Breast epithelium (tissue), 4 donors: ENCODE data around the gene MYOM3. TPM values are rescaled to one million over a fixed set of nuclear protein-coding genes. Genes with fewer than 3 reads are reported as not detected.

ENCODE experiments used
- DNase-seq, 2 donors: peaks; one replicate each; pipeline ENCODE4 v3.0.0-alpha.2; 2019; ENCODE audit warnings: low spot score in 2 of 2
- H3K27ac ChIP-seq, 2 donors: fragments of 200-600 bp; sonication (generic) in 1 of 2; one replicate each; pipeline ENCODE4 v1.5.1; 2016 to 2019; ENCODE audit warnings: mild to moderate bottlenecking in 1 of 2
- H3K27me3 ChIP-seq, 2 donors: fragments of 200-600 bp; sonication (generic) in 1 of 2; one replicate each; pipeline versions ENCODE4 v1.5.1 to v1.6.0; 2017 to 2019; ENCODE audit warnings: control low read depth in 1 of 2, mild to moderate bottlenecking in 1 of 2
- H3K36me3 ChIP-seq: fragments of 200-600 bp; one replicate; pipeline ENCODE4 v1.5.1; 2019
- H3K4me1 ChIP-seq, 2 donors: fragments of 200-600 bp; sonication (generic); one replicate each; pipeline ENCODE4 v1.5.1; 2016 to 2019; ENCODE audit warnings: control low read depth in 1 of 2
- H3K4me3 ChIP-seq, 3 donors: fragments of 200-600 bp; sonication (generic); 1 replicate in 2 of 3; 2 replicates in 1 of 3; pipeline ENCODE4 v1.5.1; 2016 to 2019; ENCODE audit warnings: mild to moderate bottlenecking in 3 of 3, moderate library complexity in 2 of 3
- H3K9me3 ChIP-seq, 2 donors: fragments of 200-600 bp; sonication (generic) in 1 of 2; one replicate each; pipeline ENCODE4 v1.5.1; 2016 to 2019; ENCODE audit warnings: control low read depth in 1 of 2
- CTCF ChIP-seq, 3 donors: fragments of 450-650 bp; IDR thresholded peaks; one replicate each; pipeline ENCODE4 v1.5.1; 2016 to 2017; ENCODE audit warnings: antibody characterized with exemption in 3 of 3, mild to moderate bottlenecking in 3 of 3, moderate library complexity in 3 of 3
- POLR2A ChIP-seq: fragments of 450-650 bp; IDR thresholded peaks from one replicate; pipeline ENCODE4 v1.6.1; 2016; ENCODE audit warnings: antibody characterized with exemption, mild to moderate bottlenecking, moderate library complexity
- POLR2AphosphoS5 ChIP-seq, 3 donors: sonication (generic); formaldehyde crosslinking; IDR thresholded peaks; one replicate each; pipeline ENCODE4 v1.6.1; 2017; ENCODE audit warnings: antibody characterized with exemption in 3 of 3
- intact Hi-C: fragments of 100-400 bp; cut with DNase I; formaldehyde crosslinking; loops from one replicate; pipeline ENCODE4 v1.15.1; 2023; ENCODE audit warnings: low total_unique reads
- total RNA-seq, 3 donors: library from RNA; depleted of rRNA; stranded (reverse); fragments of >200 nt; gene quantifications; one replicate each; pipeline ENCODE4 v1.1.0, GENCODE V29; 2016

The MYOM3 gene
- total RNA-seq, 3 donors from 2014 or later: 0.32 to 0.98 (median 0.59) TPM

- H3K4me1 ChIP-seq: no peaks in the 10 kb centered on the region
- H3K27ac ChIP-seq: no peak overlapping the region
- no peaks in the 10 kb centered on the region for H3K36me3 ChIP-seq
- H3K9me3 ChIP-seq: no peaks in the 10 kb centered on the region
- no peak overlapping the region for H3K4me3 ChIP-seq
- TF ChIP-seq POLR2AphosphoS5 (IDR thresholded peaks at IDR 0.05) (no peak), POLR2A (no peak)
- intact Hi-C loops: loop anchor here (10.0 kb wide), 1 partner anchor 1876 kb away; no protein-coding TSS in a partner anchor
- no peaks in the 10 kb centered on the region for H3K27me3 ChIP-seq
- DNase-seq: no peak
Observed at GRCh38 chr1:24089027-24089742, 22.8 kb downstream of the MYOM3 start.

GRCh38 chr1:24086466-24086865 is 25.5 kb downstream of the MYOM3 start:
- Histone ChIP-seq H3K27ac (no peak overlapping the region), H3K9me3 (no peaks in the 10 kb centered on the region), H3K27me3 (no peaks in the 10 kb centered on the region), H3K36me3 (no peaks in the 10 kb centered on the region), H3K4me1 (no peaks in the 10 kb centered on the region), H3K4me3 (no peak overlapping the region)
- intact Hi-C loops: loop anchor here (10.0 kb wide), 1 partner anchor 1878 kb away; no protein-coding TSS in a partner anchor
- TF ChIP-seq POLR2AphosphoS5 (IDR thresholded peaks at IDR 0.05) (no peak), POLR2A (no peak), CTCF (IDR thresholded peaks at IDR 0.05) (no peak)
- no peak for DNase-seq

- H3K4me1 ChIP-seq: no peaks in the 10 kb centered on the region
- TF ChIP-seq CTCF (IDR thresholded peaks at IDR 0.05) (no peak), POLR2A (no peak), POLR2AphosphoS5 (IDR thresholded peaks at IDR 0.05) (no peak)
- no peaks in the 10 kb centered on the region for H3K36me3 ChIP-seq
- no peaks in the 10 kb centered on the region for H3K27me3 ChIP-seq
- H3K27ac ChIP-seq: no peak overlapping the region
- intact Hi-C loops: loop anchor here (10.0 kb wide), 1 partner anchor 1879 kb away; no protein-coding TSS in a partner anchor
- no peak for DNase-seq
- H3K9me3 ChIP-seq: no peaks in the 10 kb centered on the region
- H3K4me3 ChIP-seq: no peak overlapping the region
Observed at GRCh38 chr1:24085546-24085945, 26.4 kb downstream of the MYOM3 start.

- H3K4me1 ChIP-seq: no peaks in the 10 kb centered on the region
- H3K9me3 ChIP-seq: no peaks in the 10 kb centered on the region
- TF ChIP-seq POLR2A (no peak), POLR2AphosphoS5 (IDR thresholded peaks at IDR 0.05) (no peak), CTCF (IDR thresholded peaks at IDR 0.05) (no peak)
- intact Hi-C loops: loop anchor here (10.0 kb wide), 1 partner anchor 1880 kb away; no protein-coding TSS in a partner anchor
- H3K36me3 ChIP-seq: no peaks in the 10 kb centered on the region
- no peak overlapping the region for H3K4me3 ChIP-seq
- H3K27ac ChIP-seq: no peak overlapping the region
- H3K27me3 ChIP-seq: no peaks in the 10 kb centered on the region
- DNase-seq: no peak
Observed at GRCh38 chr1:24085007-24085406, 26.9 kb downstream of the MYOM3 start.

GRCh38 chr1:24084050-24084449 is 27.9 kb downstream of the MYOM3 start:
- no peak overlapping the region for H3K27ac ChIP-seq
- TF ChIP-seq CTCF (IDR thresholded peaks at IDR 0.05): no peak
- no peaks in the 10 kb centered on the region for H3K4me1 ChIP-seq
- H3K36me3 ChIP-seq: no peaks in the 10 kb centered on the region
- H3K9me3 ChIP-seq: no peaks in the 10 kb centered on the region
- intact Hi-C loops: loop anchor here (10.0 kb wide), 1 partner anchor 1881 kb away; no protein-coding TSS in a partner anchor
- H3K27me3 ChIP-seq: no peaks in the 10 kb centered on the region
- DNase-seq: no peak
- no peak overlapping the region for H3K4me3 ChIP-seq
